AG10803 (cell line): ENCODE data around the gene YBEY.

Source experiments
- DNase-seq: peaks from one replicate; pipeline ENCODE4 v3.0.0; 2010; ENCODE audit warnings: low read depth
- H3K4me3 ChIP-seq: 2 replicates; pipeline ENCODE4 v1.5.1; 2011; ENCODE audit warnings: mild to moderate bottlenecking, low read length, control low read depth
- TF ChIP-seq, protein P1 (sequence below): conservative IDR thresholded peaks from 2 replicates; pipeline ENCODE4 v1.5.1; 2011; ENCODE audit warnings: mild to moderate bottlenecking, low read length, control low read depth, inconsistent platforms

The YBEY gene

DNA sequence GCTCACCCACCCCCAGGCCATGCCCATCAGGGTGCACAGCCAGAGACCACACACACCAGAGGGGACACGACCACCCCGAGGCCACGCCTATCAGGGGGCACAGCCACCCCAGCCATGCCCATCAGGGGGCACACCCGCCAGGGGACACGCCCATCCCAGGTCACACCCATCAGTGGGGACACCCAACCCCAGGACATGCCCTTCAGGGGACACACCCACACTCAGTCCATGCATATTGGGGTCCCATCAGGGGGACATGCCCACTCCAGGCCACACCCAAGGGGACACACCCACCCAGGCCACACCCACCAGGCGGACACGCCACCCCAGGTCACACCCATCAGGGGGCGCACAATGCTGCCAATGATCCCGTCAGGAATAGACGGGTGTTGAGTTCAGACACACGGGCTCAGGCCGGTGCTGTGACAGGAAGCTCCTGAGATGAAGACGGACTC lies 21.4 kb upstream of the YBEY start:
- TF ChIP-seq, protein P1, sequence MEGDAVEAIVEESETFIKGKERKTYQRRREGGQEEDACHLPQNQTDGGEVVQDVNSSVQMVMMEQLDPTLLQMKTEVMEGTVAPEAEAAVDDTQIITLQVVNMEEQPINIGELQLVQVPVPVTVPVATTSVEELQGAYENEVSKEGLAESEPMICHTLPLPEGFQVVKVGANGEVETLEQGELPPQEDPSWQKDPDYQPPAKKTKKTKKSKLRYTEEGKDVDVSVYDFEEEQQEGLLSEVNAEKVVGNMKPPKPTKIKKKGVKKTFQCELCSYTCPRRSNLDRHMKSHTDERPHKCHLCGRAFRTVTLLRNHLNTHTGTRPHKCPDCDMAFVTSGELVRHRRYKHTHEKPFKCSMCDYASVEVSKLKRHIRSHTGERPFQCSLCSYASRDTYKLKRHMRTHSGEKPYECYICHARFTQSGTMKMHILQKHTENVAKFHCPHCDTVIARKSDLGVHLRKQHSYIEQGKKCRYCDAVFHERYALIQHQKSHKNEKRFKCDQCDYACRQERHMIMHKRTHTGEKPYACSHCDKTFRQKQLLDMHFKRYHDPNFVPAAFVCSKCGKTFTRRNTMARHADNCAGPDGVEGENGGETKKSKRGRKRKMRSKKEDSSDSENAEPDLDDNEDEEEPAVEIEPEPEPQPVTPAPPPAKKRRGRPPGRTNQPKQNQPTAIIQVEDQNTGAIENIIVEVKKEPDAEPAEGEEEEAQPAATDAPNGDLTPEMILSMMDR = no peak
- no peak overlapping the region for H3K4me3 ChIP-seq
- no peak for DNase-seq

DNA sequence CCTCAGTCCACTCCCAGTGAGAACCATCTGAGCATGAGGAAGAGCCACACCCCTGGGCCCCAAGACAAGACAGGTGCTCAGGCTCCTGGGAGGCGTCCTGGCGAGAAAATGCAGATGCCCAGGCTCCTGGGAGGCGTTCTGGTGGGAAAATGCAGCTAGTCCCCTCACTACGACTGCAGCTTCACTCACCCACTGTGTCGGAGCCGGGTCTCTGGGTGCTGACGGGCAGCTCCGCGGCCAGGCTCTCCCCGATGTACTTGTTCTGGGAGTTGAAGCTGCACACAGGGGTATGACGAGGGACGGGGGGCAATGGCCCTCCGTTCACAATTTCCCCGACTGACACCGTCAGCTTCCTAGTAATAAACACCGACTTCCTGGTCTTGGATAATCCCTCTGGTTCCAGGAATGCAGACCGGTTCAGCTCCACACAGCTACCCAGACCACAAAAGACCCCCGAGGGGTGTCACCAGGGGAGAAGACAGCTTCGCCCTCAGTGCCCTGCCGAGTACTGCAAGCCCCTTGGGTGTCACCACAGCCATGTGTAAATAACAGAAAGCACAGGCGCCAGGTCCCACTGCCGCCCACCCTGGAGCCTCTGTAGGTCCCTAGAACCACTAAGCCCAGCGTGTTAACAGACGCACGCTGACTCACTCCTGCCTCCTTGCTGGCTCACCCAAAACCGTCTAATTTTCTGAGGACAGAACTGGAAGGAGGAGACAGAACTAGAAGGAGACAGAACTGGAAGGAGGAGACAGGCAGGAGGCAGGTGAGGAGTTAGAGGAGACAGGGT lies 20.2 kb upstream of the YBEY start:
- TF ChIP-seq, protein P1 = no peak
- no peak for DNase-seq

DNA sequence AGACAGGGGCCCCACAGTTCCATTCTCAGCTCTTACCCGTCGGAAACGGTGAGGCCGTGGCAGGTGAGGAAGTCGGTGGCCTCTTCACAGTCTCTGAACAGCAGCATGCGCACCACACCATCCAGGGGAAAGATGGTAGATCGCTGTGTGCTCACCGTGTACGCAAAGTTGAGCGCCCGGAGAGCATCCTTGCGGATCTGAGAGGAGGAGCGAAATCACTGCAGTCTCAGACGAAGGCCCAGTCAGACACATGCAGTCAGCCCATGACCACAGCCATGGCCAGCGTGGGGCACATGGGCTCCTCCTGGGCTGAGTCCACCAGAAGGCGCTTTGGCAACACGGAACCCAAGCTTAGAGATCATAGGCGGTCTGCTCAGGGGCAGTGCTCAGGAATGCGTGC lies 19.2 kb upstream of the YBEY start:
- DNase-seq = no peak
- H3K4me3 ChIP-seq = no peak overlapping the region
- TF ChIP-seq, protein P1 = no peak

More for the DNA sequence above, 20.2 kb upstream of the YBEY start:
- no peak overlapping the region for H3K4me3 ChIP-seq

DNA sequence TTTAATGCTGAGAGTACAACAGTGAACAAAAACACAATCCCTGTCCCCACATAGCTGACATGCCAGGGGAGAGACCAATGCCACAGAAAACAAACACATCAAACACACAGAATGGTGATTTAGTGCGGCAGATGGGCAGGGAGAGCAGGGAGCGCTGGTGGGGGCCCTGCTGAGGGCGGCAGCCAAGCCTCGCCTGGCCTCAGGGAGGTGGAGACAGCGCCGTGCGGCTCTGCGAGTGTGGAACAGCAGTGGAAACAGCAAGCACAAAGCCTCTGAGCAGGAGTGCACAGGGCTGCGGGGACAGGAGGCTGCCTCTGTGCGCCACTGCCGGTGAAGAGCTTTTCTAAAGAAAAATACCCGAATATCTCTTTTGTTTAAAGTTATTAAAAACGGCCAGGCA lies 17.8 kb upstream of the YBEY start:
- H3K4me3 ChIP-seq = no peak overlapping the region
- DNase-seq = no peak
- TF ChIP-seq, protein P1 = no peak

DNA sequence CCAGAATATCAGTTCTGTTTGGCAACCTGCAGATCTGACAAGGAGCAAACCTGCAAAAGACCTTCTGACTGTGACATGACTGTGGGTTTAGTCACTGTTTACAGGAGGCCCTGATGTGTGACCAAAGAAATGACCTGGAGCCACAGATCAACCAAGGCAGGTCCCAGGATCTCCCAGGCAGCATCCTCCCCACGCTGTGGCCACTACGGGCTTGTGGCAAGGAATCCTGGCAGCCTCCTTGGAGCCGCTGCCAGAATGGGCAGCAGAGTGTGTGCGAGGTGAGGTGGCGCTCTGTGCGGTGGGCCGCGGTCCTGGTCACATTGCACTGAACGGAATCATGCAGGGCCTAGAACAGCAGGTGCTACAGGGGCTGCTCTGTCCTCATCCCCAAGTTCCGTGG lies 16.7 kb upstream of the YBEY start:
- no peak overlapping the region for H3K4me3 ChIP-seq
- no peak for DNase-seq
- TF ChIP-seq, protein P1 = no peak

DNA sequence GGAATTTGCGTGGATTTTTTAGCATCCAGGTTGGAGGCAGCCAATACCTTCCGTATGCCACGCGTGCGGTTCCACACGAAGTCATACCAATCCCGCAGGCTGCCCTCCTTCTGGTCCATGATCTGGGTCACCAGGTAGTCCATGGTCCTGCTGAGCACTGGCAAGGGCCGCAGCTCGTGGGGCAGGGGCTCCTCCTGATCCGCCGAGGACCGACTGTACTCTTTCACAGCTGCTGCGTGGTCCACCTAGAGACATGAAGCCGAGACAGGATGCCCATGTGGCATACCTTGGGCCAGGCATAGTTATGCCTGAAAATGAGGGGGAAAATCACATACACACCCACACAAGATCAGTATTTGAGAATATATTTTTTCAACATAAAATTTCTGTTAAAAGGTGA lies 12.8 kb upstream of the YBEY start:
- TF ChIP-seq, protein P1 = no peak
- no peak overlapping the region for H3K4me3 ChIP-seq
- no peak for DNase-seq

DNA sequence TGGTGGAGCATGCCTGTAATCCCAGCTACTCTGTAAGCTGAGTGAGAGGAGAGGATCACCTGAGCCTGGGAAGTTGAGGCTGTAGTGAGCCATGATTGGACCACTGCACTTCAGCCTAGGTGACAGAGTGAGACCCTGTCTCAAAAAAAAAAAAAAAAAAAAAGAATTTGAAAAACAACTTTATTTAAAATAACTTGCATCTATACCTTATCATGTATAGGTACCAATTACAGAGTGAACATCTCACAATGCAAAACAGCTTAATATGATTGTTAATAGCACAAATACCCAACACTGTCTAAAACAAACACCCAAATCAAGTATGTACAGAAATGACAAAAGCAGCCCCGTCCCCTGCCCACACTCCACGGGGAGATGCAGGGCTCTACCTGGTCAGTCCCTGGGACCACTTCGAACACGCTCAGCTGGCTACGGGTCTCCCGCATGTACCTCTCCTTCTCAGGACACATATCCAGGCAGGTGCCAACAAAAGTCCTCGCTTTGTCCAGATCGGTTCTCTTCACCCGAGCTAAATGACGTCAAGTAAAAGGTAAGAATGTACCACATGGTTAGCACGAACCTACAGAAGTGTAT lies 11.2 kb upstream of the YBEY start:
- TF ChIP-seq, protein P1 = no peak
- no peak for DNase-seq
- no peak overlapping the region for H3K4me3 ChIP-seq
